Fibroblast of mammary gland (primary cell): ENCODE results near the gene KYNU.

Experiments
- DNase-seq: peaks from one replicate; pipeline ENCODE4 v3.0.0-alpha.2; 2010; ENCODE audit warnings: low read depth
- H3K4me3 ChIP-seq: 2 replicates; pipeline ENCODE4 v1.5.1; 2011; ENCODE audit warnings: low read depth, mild to moderate bottlenecking, low read length, moderate library complexity; ENCODE audit not compliant: control insufficient read depth
- TF ChIP-seq, protein P1 (sequence below): conservative IDR thresholded peaks from 2 replicates; pipeline ENCODE4 v1.5.1; 2011; ENCODE audit warnings: low read depth, low read length, inconsistent platforms; ENCODE audit not compliant: control insufficient read depth, insufficient read depth

The KYNU gene

GRCh38 chr2:142951190-142952007 is 73.9 kb downstream of the KYNU start:
- DNase-seq = no peak
- no peak overlapping the region for H3K4me3 ChIP-seq
- TF ChIP-seq, protein P1, sequence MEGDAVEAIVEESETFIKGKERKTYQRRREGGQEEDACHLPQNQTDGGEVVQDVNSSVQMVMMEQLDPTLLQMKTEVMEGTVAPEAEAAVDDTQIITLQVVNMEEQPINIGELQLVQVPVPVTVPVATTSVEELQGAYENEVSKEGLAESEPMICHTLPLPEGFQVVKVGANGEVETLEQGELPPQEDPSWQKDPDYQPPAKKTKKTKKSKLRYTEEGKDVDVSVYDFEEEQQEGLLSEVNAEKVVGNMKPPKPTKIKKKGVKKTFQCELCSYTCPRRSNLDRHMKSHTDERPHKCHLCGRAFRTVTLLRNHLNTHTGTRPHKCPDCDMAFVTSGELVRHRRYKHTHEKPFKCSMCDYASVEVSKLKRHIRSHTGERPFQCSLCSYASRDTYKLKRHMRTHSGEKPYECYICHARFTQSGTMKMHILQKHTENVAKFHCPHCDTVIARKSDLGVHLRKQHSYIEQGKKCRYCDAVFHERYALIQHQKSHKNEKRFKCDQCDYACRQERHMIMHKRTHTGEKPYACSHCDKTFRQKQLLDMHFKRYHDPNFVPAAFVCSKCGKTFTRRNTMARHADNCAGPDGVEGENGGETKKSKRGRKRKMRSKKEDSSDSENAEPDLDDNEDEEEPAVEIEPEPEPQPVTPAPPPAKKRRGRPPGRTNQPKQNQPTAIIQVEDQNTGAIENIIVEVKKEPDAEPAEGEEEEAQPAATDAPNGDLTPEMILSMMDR = no peak

DNA sequence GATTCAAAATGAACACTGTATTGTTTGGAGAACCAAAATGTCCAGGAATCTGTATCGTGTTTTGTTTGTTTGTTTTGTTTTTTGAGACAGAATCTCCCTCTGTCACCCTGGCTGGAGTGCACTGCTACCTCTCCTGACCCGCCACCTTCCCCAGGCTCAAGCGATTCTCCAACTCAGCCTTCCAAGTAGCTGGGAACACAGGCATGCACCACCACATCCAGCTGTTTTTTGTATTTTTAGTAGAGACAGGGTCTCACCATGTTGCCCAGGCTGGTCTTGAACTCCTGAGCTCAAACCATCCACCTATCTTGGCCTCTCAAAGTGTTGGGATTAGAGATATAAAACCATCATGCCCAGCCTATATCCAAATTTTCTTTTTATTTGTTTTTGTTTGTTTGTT is 74.6 kb downstream of the KYNU start:
- no peak for DNase-seq
- no peak overlapping the region for H3K4me3 ChIP-seq
- TF ChIP-seq, protein P1 = no peak

- DNase-seq = no peak
- H3K4me3 ChIP-seq = no peak overlapping the region
- TF ChIP-seq, protein P1 = no peak
Measured at GRCh38 chr2:142952793-142953494, 75.5 kb downstream of the KYNU start.

GRCh38 chr2:142954493-142954892 is 77.0 kb downstream of the KYNU start:
- H3K4me3 ChIP-seq = no peak overlapping the region
- TF ChIP-seq, protein P1 = no peak
- DNase-seq = no peak

DNA sequence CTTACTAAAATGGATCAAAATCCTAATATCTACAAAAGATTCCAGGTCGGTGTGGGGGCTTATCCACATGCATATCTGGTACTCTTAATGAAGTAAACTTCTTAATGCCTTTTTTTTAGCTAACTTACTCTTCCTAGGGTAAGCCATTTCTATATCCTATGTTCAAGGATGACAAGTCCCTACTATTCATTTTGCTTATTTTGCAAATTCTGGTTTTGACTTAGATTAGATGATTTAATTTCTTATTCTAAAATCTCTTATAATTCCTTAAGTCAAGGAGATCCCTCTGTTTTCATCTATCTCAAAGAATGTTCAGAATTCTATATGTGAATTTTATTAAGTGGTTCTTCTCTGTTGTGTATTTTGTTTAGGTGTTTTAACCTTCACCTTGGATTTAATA is 79.7 kb downstream of the KYNU start:
- H3K4me3 ChIP-seq = no peak overlapping the region
- no peak for DNase-seq
- TF ChIP-seq, protein P1 = no peak

GRCh38 chr2:142961202-142961601 is 83.7 kb downstream of the KYNU start:
- TF ChIP-seq, protein P1 = no peak

More at GRCh38 chr2:142961202-142961601, 83.7 kb downstream of the KYNU start:
- DNase-seq = no peak
- no peak overlapping the region for H3K4me3 ChIP-seq
